HepG2 (cell line): Measurements from ENCODE around the gene UBALD1. TPM values are rescaled to one million over a fixed set of nuclear protein-coding genes. Genes with fewer than 3 reads are reported as not detected.

ENCODE experiments used
- AGO1 ChIP-seq: fragments of 200-400 bp; formaldehyde crosslinking; IDR thresholded peaks from 2 replicates; pipeline ENCODE4 v1.6.1; 2017; ENCODE audit warnings: mild to moderate bottlenecking, low read depth, low read length, moderate library complexity; ENCODE audit not compliant: poor library complexity, severe bottlenecking
- ATF7 ChIP-seq, 2 experiments: fragments of 450-650 bp in 1 of 2; sonication (generic) in 1 of 2; formaldehyde crosslinking in 1 of 2; IDR thresholded peaks; 2 replicates each; pipeline versions ENCODE4 v1.4.0 to v1.6.1; 2016 to 2020; ENCODE audit warnings: antibody characterized with exemption in 1 of 2, mild to moderate bottlenecking in 1 of 2, missing genetic modification reagents in 1 of 2
- ERF ChIP-seq: IDR thresholded peaks from 2 replicates; pipeline ENCODE4 v1.6.1; 2018; ENCODE audit warnings: missing biosample characterization, missing genetic modification reagents
- FOSL2 ChIP-seq: sonication (generic); formaldehyde crosslinking; IDR thresholded peaks from 2 replicates; pipeline ENCODE4 v1.4.0; 2020; ENCODE audit warnings: missing genetic modification reagents
- HDAC6 ChIP-seq: fragments of 200-600 bp; sonication (generic); IDR thresholded peaks from 2 replicates; pipeline ENCODE4 v1.7.0; 2017; ENCODE audit warnings: mild to moderate bottlenecking, antibody characterized with exemption, low read length, low read depth
- HMG20A ChIP-seq: IDR thresholded peaks from 2 replicates; pipeline ENCODE4 v1.6.1; 2016; ENCODE audit warnings: borderline replicate concordance
- IKZF4 ChIP-seq: sonication (generic); formaldehyde crosslinking; IDR thresholded peaks from 2 replicates; pipeline ENCODE4 v1.5.1; 2020; ENCODE audit warnings: borderline replicate concordance, mild to moderate bottlenecking, low read depth, missing genetic modification reagents; ENCODE audit errors: not compliant biosample characterization
- ISL2 ChIP-seq: sonication (generic); formaldehyde crosslinking; IDR thresholded peaks from 2 replicates; pipeline ENCODE4 v1.5.0; 2020; ENCODE audit warnings: missing genetic modification reagents
- NR2F6 ChIP-seq, 2 experiments: IDR thresholded peaks; 2 replicates each; pipeline ENCODE4 v1.6.1; 2016; ENCODE audit warnings: antibody characterized with exemption in 1 of 2, mild to moderate bottlenecking in 1 of 2
- SMARCC2 ChIP-seq: fragments of 450-650 bp; IDR thresholded peaks from 2 replicates; pipeline ENCODE4 v1.6.1; 2017; ENCODE audit warnings: antibody characterized with exemption, mild to moderate bottlenecking
- TAF15 ChIP-seq: fragments of 200-400 bp; formaldehyde crosslinking; IDR thresholded peaks from one replicate; pipeline ENCODE4 v1.6.1; 2018; ENCODE audit warnings: mild to moderate bottlenecking, low read depth, low read length; ENCODE audit not compliant: poor library complexity, severe bottlenecking
- TGIF2 ChIP-seq: IDR thresholded peaks from 2 replicates; pipeline ENCODE4 v1.6.1; 2016; ENCODE audit warnings: control low read depth, missing compliant biosample characterization
- ZNF17 ChIP-seq: sonication (generic); formaldehyde crosslinking; IDR thresholded peaks from 2 replicates; pipeline ENCODE4 v1.5.0; 2020; ENCODE audit warnings: mild to moderate bottlenecking, missing genetic modification reagents
- ZNF33A ChIP-seq: sonication (generic); formaldehyde crosslinking; IDR thresholded peaks from 2 replicates; pipeline ENCODE4 v1.5.1; 2020; ENCODE audit warnings: missing genetic modification reagents, mild to moderate bottlenecking, moderate library complexity, borderline replicate concordance
- ZNF543 ChIP-seq: sonication (generic); formaldehyde crosslinking; IDR thresholded peaks from 2 replicates; pipeline ENCODE4 v1.4.0; 2020; ENCODE audit warnings: mild to moderate bottlenecking, missing genetic modification reagents
- ZNF550 ChIP-seq: sonication (generic); formaldehyde crosslinking; IDR thresholded peaks from 2 replicates; pipeline ENCODE4 v1.4.0; 2020; ENCODE audit warnings: mild to moderate bottlenecking, missing genetic modification reagents, borderline replicate concordance
- ZNF607 ChIP-seq: sonication (generic); formaldehyde crosslinking; IDR thresholded peaks from 2 replicates; pipeline ENCODE4 v1.5.1; 2020; ENCODE audit warnings: missing genetic modification reagents, mild to moderate bottlenecking, borderline replicate concordance
- ZNF678 ChIP-seq: sonication (generic); formaldehyde crosslinking; IDR thresholded peaks from 2 replicates; pipeline ENCODE4 v1.4.0; 2020; ENCODE audit warnings: mild to moderate bottlenecking, missing genetic modification reagents
- ZSCAN20 ChIP-seq: sonication (generic); formaldehyde crosslinking; IDR thresholded peaks from 2 replicates; pipeline ENCODE4 v1.4.0; 2020; ENCODE audit warnings: missing genetic modification reagents, mild to moderate bottlenecking, borderline replicate concordance
- polyA plus RNA-seq, 8 experiments: library from polyadenylated mRNA; depleted of rRNA in 3 of 8; stranded (reverse) in 7 of 8; unstranded in 1 of 8; fragments of >200 nt; fragmentation: Illumina TruSeq in 4 of 8; extraction: Trizol in 4 of 8; gene quantifications; 2 replicates each; pipeline versions ENCODE4 v1.2.1 to v1.2.3, GENCODE V29; 2011 to 2016; ENCODE audit warnings: low read depth in 4 of 8, missing spikeins in 1 of 8, mixed read lengths in 1 of 8; ENCODE audit not compliant: insufficient read depth in 1 of 8
- total RNA-seq, 5 experiments: library from RNA; depleted of rRNA; stranded (reverse); fragments of >200 nt; fragmentation: Illumina TruSeq; extraction: Trizol; gene quantifications; 2 replicates each; pipeline ENCODE4 v1.2.3, GENCODE V29; 2016; ENCODE audit warnings: low read depth in 1 of 5
- TF ChIP-seq, protein P1 (sequence below): sonication (generic); formaldehyde crosslinking; IDR thresholded peaks from 2 replicates; pipeline ENCODE4 v1.4.0; 2020; ENCODE audit warnings: missing genetic modification reagents
- TF ChIP-seq, protein P2 (sequence below): sonication (generic); formaldehyde crosslinking; IDR thresholded peaks from 2 replicates; pipeline ENCODE4 v1.5.0; 2020; ENCODE audit warnings: missing genetic modification reagents
- TF ChIP-seq, protein P3 (sequence below): sonication (generic); formaldehyde crosslinking; conservative IDR thresholded peaks from 2 replicates; pipeline ENCODE4 v1.4.0; 2020; ENCODE audit warnings: missing genetic modification reagents
- TF ChIP-seq, protein P4 (sequence below): IDR thresholded peaks from 2 replicates; pipeline ENCODE4 v1.6.1; 2016; ENCODE audit warnings: missing biosample characterization, missing genetic modification reagents, low read depth

Gene UBALD1
- total and polyA plus RNA-seq, 2 of the 13 experiments (the other 11 are each of a cell fraction or from before 2014, with no cell fraction given) = 6.8 to 12.3 TPM

DNA sequence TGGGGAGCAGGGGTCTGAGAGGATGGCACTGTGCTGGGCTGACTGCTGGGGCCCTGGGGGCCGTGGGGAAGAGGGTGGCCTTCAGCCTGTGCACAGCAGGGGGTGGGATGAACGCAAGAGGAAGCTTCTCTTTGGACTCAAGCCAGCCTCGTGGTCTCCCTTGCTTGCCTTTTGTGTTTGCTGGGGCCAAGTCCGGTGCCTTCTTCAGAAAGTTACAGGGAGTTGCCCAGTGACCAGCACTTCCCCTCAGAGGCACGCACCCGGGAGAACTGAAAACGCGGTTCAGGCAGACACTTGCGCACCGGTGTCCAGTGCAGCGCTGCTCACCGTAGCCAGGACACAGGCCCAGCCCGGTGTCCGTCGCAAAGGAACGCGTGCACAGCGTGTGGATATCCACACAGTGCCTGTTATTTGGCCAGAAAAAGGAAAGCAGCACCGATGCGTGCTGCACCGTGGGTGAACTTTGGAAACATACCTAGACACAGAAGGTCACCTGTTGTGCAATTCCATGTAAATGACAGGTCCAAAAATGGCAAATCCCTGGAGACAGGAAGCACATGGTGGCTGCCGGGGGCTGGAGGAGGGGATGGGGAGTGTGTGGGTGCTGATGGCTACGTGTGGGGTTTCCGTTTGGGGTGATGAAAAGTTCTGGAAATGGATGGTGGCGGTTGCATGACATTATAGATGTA lies 49.2 kb upstream of the UBALD1 start (continued):
- TF ChIP-seq ATF7 (IDR thresholded peaks at IDR 0.05) (no peak), ATF7 (CRISPR knock-in tag; IDR thresholded peaks at IDR 0.05) (peak; percentile 86; the same call in 1 of the 2 replicates), ZNF607 (CRISPR knock-in tag) (peak; percentile 99), HDAC6 (no peak), ZNF33A (CRISPR knock-in tag) (no peak), NR2F6 (IDR thresholded peaks at IDR 0.05) (peak; percentile 84), NR2F6 (CRISPR knock-in tag; IDR thresholded peaks at IDR 0.05) (peak; percentile 96), TAF15 (no peak), ERF (peak; percentile 83), ZSCAN20 (CRISPR knock-in tag) (no peak), HMG20A (CRISPR knock-in tag) (peak; percentile 62), ISL2 (CRISPR knock-in tag) (peak; percentile 89), SMARCC2 (no peak), ZNF678 (CRISPR knock-in tag) (peak; percentile 66; the same call in 1 of the 2 replicates), ZNF17 (CRISPR knock-in tag) (no peak), IKZF4 (CRISPR knock-in tag) (peak; percentile 97), ZNF543 (CRISPR knock-in tag) (peak; percentile 94; the same call in 1 of the 2 replicates), ZNF550 (CRISPR knock-in tag) (no peak), TGIF2 (CRISPR knock-in tag) (peak; percentile 97), FOSL2 (CRISPR knock-in tag) (peak; percentile 75), AGO1 (no peak)
- TF ChIP-seq, protein P1, sequence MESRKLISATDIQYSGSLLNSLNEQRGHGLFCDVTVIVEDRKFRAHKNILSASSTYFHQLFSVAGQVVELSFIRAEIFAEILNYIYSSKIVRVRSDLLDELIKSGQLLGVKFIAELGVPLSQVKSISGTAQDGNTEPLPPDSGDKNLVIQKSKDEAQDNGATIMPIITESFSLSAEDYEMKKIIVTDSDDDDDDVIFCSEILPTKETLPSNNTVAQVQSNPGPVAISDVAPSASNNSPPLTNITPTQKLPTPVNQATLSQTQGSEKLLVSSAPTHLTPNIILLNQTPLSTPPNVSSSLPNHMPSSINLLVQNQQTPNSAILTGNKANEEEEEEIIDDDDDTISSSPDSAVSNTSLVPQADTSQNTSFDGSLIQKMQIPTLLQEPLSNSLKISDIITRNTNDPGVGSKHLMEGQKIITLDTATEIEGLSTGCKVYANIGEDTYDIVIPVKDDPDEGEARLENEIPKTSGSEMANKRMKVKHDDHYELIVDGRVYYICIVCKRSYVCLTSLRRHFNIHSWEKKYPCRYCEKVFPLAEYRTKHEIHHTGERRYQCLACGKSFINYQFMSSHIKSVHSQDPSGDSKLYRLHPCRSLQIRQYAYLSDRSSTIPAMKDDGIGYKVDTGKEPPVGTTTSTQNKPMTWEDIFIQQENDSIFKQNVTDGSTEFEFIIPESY (CRISPR knock-in tag) = peak; percentile 61; the same call in 1 of the 2 replicates
- TF ChIP-seq, protein P2, sequence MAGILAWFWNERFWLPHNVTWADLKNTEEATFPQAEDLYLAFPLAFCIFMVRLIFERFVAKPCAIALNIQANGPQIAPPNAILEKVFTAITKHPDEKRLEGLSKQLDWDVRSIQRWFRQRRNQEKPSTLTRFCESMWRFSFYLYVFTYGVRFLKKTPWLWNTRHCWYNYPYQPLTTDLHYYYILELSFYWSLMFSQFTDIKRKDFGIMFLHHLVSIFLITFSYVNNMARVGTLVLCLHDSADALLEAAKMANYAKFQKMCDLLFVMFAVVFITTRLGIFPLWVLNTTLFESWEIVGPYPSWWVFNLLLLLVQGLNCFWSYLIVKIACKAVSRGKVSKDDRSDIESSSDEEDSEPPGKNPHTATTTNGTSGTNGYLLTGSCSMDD = peak; percentile 90
- TF ChIP-seq, protein P3, sequence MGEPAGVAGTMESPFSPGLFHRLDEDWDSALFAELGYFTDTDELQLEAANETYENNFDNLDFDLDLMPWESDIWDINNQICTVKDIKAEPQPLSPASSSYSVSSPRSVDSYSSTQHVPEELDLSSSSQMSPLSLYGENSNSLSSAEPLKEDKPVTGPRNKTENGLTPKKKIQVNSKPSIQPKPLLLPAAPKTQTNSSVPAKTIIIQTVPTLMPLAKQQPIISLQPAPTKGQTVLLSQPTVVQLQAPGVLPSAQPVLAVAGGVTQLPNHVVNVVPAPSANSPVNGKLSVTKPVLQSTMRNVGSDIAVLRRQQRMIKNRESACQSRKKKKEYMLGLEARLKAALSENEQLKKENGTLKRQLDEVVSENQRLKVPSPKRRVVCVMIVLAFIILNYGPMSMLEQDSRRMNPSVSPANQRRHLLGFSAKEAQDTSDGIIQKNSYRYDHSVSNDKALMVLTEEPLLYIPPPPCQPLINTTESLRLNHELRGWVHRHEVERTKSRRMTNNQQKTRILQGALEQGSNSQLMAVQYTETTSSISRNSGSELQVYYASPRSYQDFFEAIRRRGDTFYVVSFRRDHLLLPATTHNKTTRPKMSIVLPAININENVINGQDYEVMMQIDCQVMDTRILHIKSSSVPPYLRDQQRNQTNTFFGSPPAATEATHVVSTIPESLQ (CRISPR knock-in tag) = no peak
- TF ChIP-seq, protein P4, sequence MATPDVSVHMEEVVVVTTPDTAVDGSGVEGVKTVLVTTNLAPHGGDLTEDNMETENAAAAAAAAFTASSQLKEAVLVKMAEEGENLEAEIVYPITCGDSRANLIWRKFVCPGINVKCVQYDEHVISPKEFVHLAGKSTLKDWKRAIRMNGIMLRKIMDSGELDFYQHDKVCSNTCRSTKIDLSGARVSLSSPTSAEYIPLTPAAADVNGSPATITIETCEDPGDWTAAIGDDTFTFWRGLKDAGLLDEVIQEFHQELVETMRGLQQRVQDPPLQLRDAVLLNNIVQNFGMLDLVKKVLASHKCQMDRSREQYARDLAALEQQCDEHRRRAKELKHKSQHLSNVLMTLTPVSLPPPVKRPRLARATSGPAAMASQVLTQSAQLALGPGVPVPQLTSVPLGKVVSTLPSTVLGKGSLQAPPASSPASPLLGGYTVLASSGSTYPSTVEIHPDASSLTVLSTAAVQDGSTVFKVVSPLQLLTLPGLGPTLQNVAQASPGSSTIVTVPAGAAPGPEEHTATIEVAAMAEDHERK (CRISPR knock-in tag) = no peak; the same call in 1 of the 2 replicates
